Heart right ventricle (tissue), 16 donors: ENCODE measurements around the gene TVP23A. TPM values are rescaled to one million over a fixed set of nuclear protein-coding genes. Genes with fewer than 3 reads are reported as not detected.

Experiments
- ATAC-seq, 8 donors: fragments of 200-7000 bp; cut with Tn5 transposase; one replicate each; pipeline ENCODE4 v1.9.1; 2020; ENCODE audit warnings: mild to moderate bottlenecking in 8 of 8, moderate library complexity in 8 of 8, moderate number of reproducible peaks in 1 of 8
- DNase-seq, 2 donors: peaks; one replicate each; pipeline ENCODE4 v3.0.0-alpha.2; 2020
- H3K27ac ChIP-seq, 10 donors: fragments of 200-600 bp; sonication (generic) in 2 of 10; one replicate each; pipeline versions ENCODE4 v1.5.0 to v1.8.0; 2020 to 2022; ENCODE audit warnings: mild to moderate bottlenecking in 3 of 10
- H3K27me3 ChIP-seq, 7 donors: fragments of 200-600 bp; one replicate each; pipeline ENCODE4 v1.8.0; 2021 to 2022; ENCODE audit warnings: mild to moderate bottlenecking in 2 of 7
- H3K36me3 ChIP-seq, 9 donors: fragments of 200-600 bp; sonication (generic) in 1 of 9; one replicate each; pipeline versions ENCODE4 v1.5.0 to v1.8.0; 2020 to 2022; ENCODE audit warnings: mild to moderate bottlenecking in 2 of 9
- H3K4me1 ChIP-seq, 9 donors: fragments of 200-600 bp; sonication (generic) in 1 of 9; one replicate each; pipeline versions ENCODE4 v1.5.0 to v1.8.0; 2020 to 2022; ENCODE audit warnings: mild to moderate bottlenecking in 4 of 9
- H3K4me3 ChIP-seq, 10 donors: fragments of 200-600 bp; sonication (generic) in 2 of 10; one replicate each; pipeline versions ENCODE4 v1.5.0 to v1.8.0; 2020 to 2022; ENCODE audit warnings: mild to moderate bottlenecking in 7 of 10, moderate library complexity in 2 of 10
- H3K9me3 ChIP-seq, 11 donors: fragments of 200-600 bp in 10 of 11; sonication (generic) in 2 of 11; one replicate each; pipeline versions ENCODE4 v1.5.0 to v1.8.0; 2013 to 2022; ENCODE audit warnings: mild to moderate bottlenecking in 2 of 11, control low read depth in 1 of 11, moderate library complexity in 1 of 11
- CTCF ChIP-seq, 9 donors: fragments of 200-600 bp; sonication (generic) in 2 of 9; IDR thresholded peaks; one replicate each; pipeline versions ENCODE4 v1.5.0 to v1.8.0; 2021 to 2022; ENCODE audit warnings: antibody characterized with exemption in 9 of 9, mild to moderate bottlenecking in 5 of 9, moderate library complexity in 1 of 9
- WGBS, 2 donors: extraction: QIAGEN DNeasy Blood & Tissue Kit; methylation state at CpG; one replicate each; pipeline ENCODE4 v1.1.7; 2013; ENCODE audit warnings: inconsistent platforms in 1 of 2; 5-methylcytosine and 5-hydroxymethylcytosine counted together
- intact Hi-C, 10 donors: fragments of 100-400 bp; cut with DNase I; formaldehyde crosslinking; loops; one replicate each; pipeline versions ENCODE4 v1.11.1 to v1.14.2; 2022
- polyA plus RNA-seq, 2 donors: library from polyadenylated mRNA; stranded (reverse); fragments of 200-250 nt; gene quantifications; one replicate each; pipeline ENCODE4 v1.2.3, GENCODE V29; 2013
- total RNA-seq, 10 donors: library from RNA; stranded (reverse); fragmentation: NEBNext Ultra II Directional in 3 of 10; extraction: Animal tissue kit (Norgen Biotek cat#: 25700) in 3 of 10; gene quantifications; one replicate each; pipeline versions ENCODE4 v1.2.1 to v1.2.4, GENCODE V29; 2021 to 2023
- donor health status: Arrhythmogenic right ventricular cardiomyopathy.
- donor health status: ischemic (EF 13 %, LVEDD 7.1; RV severe dilation, severe dysfunction).
- donor health status: healthy with polysubstance abuse.
- donor health status: DM: no; HTN: yes; CAD: no.
- donor health status: DM: no; HTN: no; CAD: no.
- donor health status: ischemic (EF 25% LVEDD 6.9; RV normal size, moderate dysfunction).
- donor health status: ischemic (EF 25% LVEDD 5.7; RV mildly dilated, moderate dysfunction).
- donor health status: healthy.
- donor health status: DM: yes; HTN: yes; CAD: no.
- donor health status: Ischemic cardiomyopathy.
- donor health status: ischemic (EF 35%, LVEDD 5.7; RV mildly dilated, moderate dysfunction).
- donor health status: nonischemic (EF 11% LVEDD 7.7; RV severe dilation, severe dysfunction).
- donor health status: DM: yes; HTN: yes; CAD: no.
- donor health status: PGD.
- donor health status: ischemic (EF 29% LVEDD 5.4; RV normal size, mild dysfunction).
- donor health status: nonischemic (EF 23%, LVEDD 6.1; RV moderate dilation, normal function).

The TVP23A gene
- total and polyA plus RNA-seq, 12 donors: 0.04 to 0.44 (median 0.18) TPM; not detected in 5

GRCh38 chr16:10865991-10866966 is 47.7 kb upstream of the TVP23A start:
- Histone ChIP-seq H3K27ac (peak overlapping the region in 5 of 10 donors; percentile 37 to 90 (median 62)), H3K36me3 (no peaks in the 10 kb centered on the region), H3K9me3 (no peaks in the 10 kb centered on the region), H3K27me3 (peaks cover 0 to 4% (median 0%) of the 10 kb centered on the region in 7 donors), H3K4me3 (peak overlapping the region in 6 of 10 donors; percentile 23 to 35 (median 29)), H3K4me1 (peaks cover 0 to 71% (median 43%) of the 10 kb centered on the region in 9 donors)
- DNase-seq: peak in 1 of 2 donors; percentile 64
- peak in 4 of 8 donors; percentile 18 to 43 (median 25) for ATAC-seq
- WGBS, 2 donors: 63 to 73% methylated on average over 13 of the region's 13 CpGs
- TF ChIP-seq CTCF (IDR thresholded peaks at IDR 0.05): no peak
- intact Hi-C loops: loop anchor here in 1 of 10 donors (5.0 kb wide), 1 partner anchor 39 kb away; no protein-coding TSS in a partner anchor

DNA sequence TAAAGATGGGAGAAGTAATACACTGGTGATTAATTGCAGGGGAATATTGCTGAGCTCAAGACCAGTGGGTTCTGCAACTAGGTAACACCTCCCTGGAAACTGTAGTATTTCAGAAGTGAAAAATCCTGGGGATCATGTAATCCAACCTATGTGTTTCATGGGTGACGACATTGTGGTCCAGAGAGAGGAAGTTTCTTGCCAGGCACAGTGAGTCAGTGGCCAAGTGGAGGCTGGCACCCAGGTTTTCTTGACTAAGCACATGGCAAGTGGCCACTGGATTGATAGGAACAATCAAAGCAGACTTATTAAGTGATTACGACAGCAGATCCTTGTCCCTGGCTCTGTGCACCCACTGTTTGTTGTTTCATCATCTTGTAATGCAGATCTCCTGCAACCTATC is 43.8 kb upstream of the TVP23A start:
- intact Hi-C loops: no loop called here
- no peak for TF ChIP-seq CTCF (IDR thresholded peaks at IDR 0.05)
- Histone ChIP-seq H3K27ac (no peak overlapping the region), H3K9me3 (no peaks in the 10 kb centered on the region), H3K27me3 (peaks cover 0 to 4% (median 0%) of the 10 kb centered on the region in 7 donors), H3K36me3 (no peaks in the 10 kb centered on the region), H3K4me1 (peaks cover 0 to 33% (median 6%) of the 10 kb centered on the region in 9 donors), H3K4me3 (no peak overlapping the region)
- DNase-seq (no peak), ATAC-seq (peak in 6 of 8 donors; percentile 28 to 79 (median 60))
- 59 to 86% methylated on average over 2 of the region's 2 CpGs for WGBS, 2 donors

DNA sequence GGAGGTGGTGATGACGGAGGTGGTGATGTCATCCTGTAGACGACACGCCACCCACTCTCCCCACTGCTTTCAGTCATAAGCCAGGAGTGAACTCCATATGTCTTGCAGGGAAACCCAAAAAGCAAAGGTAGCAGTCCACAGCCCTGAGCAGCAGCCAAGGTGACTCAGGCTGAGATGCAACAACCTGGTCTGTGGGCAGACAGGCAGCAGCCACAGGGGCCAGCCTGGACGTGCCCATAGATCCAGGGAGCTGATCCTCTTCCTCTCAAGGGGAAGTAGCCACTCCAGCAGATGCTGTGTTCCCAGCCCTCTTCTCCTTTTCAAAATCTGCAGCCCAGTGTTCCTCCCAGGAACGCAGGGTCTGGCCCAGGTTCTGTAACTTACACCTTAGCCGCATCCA is 41.1 kb upstream of the TVP23A start:
- no peak for TF ChIP-seq CTCF (IDR thresholded peaks at IDR 0.05)
- 90 to 91% methylated on average over 6 of the region's 6 CpGs for WGBS, 2 donors
- intact Hi-C loops: no loop called here
- DNase-seq (no peak), ATAC-seq (peak in 1 of 8 donors; percentile 33)
- H3K4me1 ChIP-seq: peaks cover 0 to 18% (median 0%) of the 10 kb centered on the region in 9 donors
- peaks cover 0 to under 1% (median 0%) of the 10 kb centered on the region in 7 donors for H3K27me3 ChIP-seq
- H3K9me3 ChIP-seq: no peaks in the 10 kb centered on the region
- H3K27ac ChIP-seq: no peak overlapping the region
- H3K4me3 ChIP-seq: no peak overlapping the region
- H3K36me3 ChIP-seq: no peaks in the 10 kb centered on the region

DNA sequence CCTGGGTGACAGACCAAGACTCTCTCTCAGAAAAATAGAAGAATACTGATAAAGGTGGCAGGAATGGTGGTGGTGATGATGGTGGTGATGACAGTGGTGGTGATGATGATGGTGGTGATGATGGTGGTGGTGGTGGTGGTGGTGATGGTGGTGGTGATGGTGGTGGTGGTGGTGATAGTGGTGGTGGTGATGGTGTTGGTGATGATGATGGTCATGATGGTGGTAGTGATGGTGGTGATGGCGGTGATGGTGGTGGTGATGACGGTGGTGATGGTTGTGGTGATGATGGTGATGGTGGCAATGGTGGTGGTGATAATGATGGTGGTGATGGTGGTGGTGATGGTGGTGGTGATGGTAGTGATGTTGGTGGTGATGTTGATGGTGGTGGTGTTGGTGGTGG is 40.4 kb upstream of the TVP23A start:
- Histone ChIP-seq H3K36me3 (no peaks in the 10 kb centered on the region), H3K9me3 (no peaks in the 10 kb centered on the region)

More for the DNA sequence above, 40.4 kb upstream of the TVP23A start:
- 52 to 87% methylated on average over 2 of the region's 2 CpGs for WGBS, 2 donors
- Histone ChIP-seq H3K27me3 (no peaks in the 10 kb centered on the region), H3K4me3 (no peak overlapping the region), H3K27ac (no peak overlapping the region), H3K4me1 (peaks cover 0 to 18% (median 0%) of the 10 kb centered on the region in 9 donors)
- ATAC-seq (no peak), DNase-seq (no peak)
- intact Hi-C loops: no loop called here
- TF ChIP-seq CTCF (IDR thresholded peaks at IDR 0.05): no peak
